GM18520 (cell line): ENCODE results near the gene CCDC154.

Experiments used
- ATAC-seq: cut with Tn5 transposase; IDR thresholded peaks from one replicate; pipeline ENCODE4 v1.9.1; 2021; ENCODE audit not compliant: unreplicated experiment

CCDC154 gene

DNA sequence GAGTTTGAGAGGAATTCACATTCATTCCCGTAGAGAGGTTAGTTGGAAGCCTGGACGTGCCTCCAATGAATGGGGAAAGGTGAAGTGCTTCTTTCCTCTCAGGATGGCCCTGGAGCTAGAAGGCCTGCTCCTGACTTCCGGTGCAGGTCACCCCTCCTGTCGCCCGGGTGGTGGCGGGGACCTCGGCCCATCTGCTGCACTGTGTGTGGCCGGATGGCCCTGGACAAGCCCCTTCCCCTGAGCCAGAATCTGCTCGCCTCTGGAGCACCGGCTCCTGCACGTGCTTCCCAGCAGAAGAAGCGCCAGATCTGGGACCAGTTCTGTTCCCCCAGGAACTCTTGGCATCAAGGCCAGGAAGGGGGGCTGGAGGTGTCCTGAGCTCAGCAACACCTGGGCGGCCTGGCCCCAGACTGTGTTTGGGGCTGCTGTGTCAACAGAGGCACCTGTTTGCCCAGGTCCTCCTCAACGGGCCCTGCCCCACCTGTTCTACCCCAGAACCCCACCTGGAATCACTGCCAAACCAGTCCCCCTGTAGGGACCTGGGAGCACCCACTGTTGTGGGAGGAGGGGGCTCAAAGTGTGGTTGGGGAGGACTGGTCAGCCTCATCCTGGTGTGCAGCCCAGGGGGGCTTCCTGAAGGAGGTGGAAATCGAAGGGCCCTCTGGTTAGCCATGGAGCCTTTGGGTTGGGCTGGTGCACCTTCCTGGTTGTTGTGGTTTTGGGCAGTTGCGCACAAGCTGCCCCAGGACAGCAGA is 18.6 kb downstream of the CCDC154 start:
- no peak for ATAC-seq

DNA sequence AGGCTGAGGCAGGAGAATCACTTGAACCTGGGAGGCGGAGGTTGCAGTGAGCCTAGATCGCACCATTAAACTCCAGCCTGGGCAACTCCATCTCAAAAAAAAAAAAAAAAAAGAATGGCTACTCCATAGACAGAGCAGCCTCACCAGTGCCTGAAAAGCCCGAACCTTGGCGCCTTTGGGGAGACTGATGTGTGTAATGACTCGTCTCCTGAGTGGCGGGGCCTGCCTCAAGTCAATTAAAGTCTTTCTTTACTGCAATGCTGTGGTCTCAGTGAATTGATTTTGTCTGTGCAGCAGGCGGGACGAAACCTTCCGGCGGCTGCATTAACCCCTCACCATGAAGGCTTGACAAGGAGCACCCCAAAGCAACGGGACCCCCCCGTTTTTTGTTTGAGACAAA is 20.3 kb downstream of the CCDC154 start:
- no peak for ATAC-seq

DNA sequence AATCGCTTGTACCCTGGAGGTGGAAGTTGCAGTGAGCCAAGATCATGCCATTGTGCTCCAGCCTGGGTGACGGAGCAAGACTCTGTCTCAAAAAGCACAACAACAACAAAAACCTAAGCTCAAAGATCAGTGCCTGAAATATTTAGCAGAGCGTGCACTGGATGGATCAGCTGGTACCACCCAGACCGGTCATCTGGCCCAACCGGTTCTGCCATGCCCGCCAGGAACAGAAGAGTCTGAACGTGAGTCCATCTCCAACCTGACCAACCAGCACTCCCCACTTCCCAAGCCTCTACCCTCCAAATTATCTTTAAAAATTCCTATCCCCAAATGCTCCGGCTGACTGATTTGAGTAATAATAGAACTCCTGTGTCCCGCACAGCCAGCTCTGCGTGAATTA is 22.3 kb downstream of the CCDC154 start:
- ATAC-seq, result no peak

DNA sequence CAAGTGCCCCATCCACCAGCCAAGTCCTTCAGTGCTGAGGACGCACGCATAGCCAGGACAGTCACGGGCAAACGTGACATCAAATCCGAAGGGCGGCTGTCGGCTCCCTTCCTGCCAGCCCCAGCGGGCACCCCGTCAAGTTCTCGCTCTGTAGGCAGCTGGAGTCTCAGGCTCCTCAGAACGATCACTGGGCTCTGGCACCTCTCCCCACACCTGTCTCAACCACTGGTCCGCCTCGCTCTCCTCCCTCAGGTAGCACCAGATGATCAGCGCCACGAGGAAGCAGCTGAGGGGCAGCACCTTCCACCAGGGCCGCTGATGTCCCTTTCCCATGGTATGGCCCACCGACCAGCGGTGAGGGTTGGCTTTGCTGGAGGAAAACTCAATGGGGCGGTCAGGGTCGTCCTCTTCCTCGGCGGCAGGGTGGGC is 24.2 kb downstream of the CCDC154 start:
- ATAC-seq, result no peak

DNA sequence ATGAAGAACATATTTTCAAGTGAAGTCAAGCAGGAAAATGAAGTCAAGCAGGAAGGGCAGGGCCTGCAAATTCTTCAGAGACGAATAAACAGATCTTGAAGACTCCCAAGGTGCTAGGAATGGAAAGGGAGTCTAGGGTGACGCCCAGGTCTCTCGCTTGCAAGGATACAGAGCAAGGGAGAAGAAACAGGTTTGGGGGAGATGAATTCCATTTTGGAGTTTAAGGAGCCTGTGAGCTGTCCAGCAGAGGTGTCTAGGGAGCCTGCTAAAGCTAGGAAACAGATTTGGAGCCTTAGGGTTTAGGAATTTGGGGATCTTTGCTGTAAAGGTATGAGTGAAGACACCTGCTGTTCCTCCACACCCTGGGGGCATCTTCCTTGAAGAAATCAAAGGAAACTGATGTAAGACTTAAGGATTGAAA is 27.8 kb downstream of the CCDC154 start:
- ATAC-seq, result no peak

DNA sequence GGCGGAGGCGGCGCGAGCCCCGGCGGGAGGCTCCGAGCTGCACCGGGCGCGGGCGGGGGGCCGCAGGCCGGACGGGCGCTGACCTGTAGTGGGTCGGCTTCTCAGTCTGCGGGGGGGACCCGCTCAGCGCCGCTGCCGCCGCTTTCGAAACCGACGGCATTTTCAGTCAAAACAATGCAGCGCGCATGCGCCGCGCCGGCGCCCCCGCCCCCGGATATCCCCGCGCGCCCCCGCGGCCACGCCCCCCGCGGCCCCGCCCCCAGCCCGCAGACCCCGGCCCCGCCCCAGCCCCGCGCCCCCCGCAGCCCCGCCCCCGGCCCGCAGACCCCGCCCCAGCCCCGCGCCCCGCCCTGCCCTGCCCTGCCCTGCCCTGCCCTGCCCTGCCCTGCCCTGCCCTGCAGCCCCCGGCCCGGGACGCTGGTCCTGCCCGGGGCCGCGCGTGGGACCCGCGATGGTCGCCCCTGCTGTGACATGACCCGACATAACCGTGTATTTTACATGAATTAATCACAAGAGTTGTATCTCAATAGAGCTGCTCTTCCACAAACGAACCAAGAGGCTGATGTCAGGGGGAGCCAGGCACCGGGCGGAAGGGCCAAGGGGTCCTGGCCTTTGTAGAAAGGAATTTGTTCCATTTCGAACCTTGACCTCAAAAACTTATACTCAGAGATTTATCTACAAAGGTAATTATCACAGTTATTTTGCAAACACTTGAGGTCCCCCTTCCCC is 29.7 kb downstream of the CCDC154 start, which contains the start of gene UNKL:
Gene UNKL, minus strand, starts transcription at position 173 of the 729 bp plus-strand sequence. Its CDS starts 13 bp downstream, at position 160.
- peak; percentile 61 for ATAC-seq

DNA sequence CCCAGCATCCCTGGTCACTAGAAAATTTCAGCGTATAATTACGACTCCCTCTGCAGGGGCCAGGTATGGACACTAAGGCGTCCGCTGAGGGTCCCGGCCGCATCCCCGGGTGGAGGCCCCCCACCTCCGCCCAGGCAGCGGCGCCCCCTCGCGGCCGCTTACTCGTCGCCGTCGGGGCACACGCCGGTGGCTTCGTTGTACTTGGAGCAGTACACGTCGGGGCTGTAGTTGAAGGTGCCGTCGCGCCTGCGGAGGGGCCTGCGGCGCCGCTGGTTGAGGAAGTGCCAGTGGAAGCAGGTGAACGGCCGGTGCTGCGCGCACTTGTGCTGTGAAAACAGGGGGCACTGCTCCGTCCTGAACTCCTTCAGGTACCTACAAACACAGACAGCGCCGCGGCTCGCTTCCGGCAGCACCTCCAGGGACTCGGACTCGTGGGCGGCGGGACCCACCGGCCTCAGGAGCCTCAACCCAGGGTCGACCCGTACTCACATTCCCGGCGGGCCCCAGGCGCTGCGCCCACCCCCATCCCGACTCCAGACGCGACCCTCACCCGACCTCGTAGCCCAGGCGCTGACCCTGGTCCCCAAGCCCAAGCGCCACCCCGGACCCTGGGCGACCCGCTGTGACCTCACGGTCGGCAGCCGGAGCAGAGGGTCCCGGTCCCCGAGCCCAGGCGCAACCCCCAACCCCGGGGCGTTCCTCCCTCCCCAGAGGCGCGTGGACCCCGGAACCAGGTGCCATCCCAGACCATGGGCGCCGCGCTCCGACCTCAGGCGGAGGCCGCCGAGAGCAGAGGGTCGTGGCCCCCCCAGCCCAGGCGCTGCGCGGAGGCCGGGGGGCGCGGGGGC is 30.4 kb downstream of the CCDC154 start:
- ATAC-seq, result peak; percentile 4

DNA sequence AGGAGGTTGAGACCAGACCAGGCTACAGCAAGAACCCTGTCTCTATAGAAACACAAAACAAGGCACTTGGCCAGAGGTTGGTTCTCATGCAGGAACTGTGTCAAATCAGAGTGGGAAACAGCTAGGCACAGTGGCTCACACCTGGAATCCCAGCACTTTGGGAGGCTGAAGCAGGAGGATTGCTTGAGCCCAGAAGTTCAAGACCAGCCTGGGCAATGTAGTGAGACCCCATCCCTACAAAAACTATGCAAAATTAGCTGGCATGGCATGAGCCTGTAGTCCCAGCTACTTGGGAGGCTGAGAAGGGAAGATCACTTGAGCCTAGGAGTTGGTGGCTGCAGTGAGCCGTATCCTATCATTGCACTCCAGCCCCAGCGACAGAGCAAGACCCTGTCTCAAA is 31.5 kb downstream of the CCDC154 start:
- no peak for ATAC-seq

DNA sequence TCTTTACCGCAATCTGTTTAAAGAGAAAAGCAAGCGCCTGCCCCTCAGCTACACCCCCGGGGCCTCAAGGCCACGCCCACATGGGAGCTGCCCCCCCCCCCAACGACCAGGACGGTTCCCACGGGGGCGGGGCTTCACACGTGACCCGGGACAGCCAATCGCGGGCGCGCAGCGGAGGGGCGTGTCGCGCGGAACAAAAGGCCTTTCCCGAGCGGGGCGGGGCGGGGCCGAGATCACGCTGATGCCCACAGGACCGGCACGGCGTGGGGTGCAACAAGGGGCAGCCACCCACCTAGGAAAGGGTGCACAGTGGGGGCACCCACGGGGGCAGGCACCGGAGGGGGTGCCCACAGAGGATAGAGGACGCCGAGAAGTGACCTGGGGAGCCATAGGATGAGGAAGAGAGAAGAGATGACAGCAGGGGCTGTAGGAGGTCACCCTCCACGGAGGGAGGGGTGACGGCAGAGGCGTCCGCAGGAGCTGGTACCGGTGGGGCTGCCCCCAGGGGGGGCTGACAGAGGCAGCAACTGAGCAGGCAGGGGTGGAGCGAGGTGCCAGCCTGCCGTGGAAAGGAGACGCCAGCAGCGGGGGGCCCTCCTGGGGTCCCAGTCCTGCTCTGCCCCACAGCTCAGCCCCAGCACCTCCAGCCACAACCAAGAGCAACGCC is 36.1 kb downstream of the CCDC154 start:
- peak; percentile 54 for ATAC-seq

DNA sequence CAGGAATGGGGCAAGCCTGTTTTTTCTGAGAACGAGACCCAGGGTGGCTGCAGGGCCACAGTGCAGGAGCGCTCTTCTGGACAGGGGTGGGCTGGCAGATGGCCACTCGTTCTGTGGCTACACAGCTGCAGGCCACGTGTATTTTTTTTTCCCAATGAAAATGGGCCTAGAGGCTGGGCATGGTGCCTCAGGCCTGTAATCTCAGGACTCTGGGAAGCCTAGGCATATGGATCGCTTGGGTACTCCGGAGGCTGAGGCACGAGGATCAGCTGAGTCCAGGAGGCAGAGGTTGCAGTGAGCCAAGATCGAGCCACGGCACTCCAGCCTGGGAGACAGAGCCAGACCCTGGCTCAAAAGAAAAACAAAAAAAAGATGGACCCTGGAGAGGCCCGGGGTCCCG is 36.6 kb downstream of the CCDC154 start:
- ATAC-seq, result no peak

DNA sequence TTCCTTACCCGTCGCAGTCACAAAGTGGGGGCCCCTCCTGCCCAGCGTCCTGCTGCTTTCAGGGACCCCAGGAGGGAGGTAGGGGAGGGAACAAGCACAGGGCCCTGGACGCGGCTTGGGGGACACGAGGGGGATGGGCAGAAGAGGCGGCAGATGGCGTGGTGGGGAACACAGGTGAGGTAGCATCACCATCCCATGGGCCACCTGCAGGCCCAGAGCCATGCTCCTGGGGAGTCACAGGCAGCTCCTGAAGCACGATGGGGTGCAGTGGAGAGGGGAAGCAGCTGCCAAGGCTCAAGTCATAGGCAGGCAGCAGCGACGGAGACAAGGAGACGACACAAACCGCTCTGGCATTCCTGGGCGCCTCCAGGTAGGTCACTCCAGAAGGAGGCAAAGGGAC is 40.6 kb downstream of the CCDC154 start:
- no peak for ATAC-seq

DNA sequence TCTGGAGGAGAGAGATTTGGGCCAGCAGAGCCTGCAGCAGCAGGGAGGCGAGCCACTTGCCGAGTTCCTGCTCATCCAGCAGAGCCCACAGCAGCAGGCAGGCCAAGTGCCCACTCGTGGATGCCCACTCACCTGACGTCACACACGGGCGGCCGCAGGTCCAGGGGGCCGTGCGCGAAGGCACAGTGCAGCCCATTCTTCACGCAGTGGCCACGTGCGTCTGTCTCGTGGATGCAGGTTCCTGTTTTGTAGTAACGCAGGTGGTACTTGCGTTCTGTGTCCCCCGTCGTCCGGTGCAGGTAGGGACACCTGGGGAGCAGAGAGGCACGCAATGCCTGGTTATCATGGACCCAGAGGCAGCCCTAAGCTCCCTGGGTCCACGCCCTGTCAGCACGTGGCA is 41.3 kb downstream of the CCDC154 start:
- no peak for ATAC-seq

DNA sequence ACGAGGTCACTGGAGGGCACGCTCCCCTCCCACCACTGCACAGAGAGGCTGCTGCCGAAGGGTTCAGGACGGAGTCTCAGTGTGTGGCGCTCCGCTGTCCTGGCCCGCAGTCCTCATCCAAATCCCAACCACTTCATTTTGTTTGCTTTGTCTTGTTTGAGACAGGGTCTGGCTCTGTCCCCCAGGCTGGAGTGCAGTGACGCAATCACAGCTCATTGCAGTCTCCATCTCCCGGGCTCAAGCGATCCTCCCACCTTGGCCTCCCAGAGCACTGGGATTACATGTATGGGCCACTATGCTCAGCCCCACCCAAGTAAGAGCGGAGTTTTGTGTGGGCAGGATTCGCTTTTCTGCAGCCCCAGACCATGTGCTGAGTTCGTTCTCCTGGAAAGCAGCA is 42.6 kb downstream of the CCDC154 start:
- no peak for ATAC-seq

DNA sequence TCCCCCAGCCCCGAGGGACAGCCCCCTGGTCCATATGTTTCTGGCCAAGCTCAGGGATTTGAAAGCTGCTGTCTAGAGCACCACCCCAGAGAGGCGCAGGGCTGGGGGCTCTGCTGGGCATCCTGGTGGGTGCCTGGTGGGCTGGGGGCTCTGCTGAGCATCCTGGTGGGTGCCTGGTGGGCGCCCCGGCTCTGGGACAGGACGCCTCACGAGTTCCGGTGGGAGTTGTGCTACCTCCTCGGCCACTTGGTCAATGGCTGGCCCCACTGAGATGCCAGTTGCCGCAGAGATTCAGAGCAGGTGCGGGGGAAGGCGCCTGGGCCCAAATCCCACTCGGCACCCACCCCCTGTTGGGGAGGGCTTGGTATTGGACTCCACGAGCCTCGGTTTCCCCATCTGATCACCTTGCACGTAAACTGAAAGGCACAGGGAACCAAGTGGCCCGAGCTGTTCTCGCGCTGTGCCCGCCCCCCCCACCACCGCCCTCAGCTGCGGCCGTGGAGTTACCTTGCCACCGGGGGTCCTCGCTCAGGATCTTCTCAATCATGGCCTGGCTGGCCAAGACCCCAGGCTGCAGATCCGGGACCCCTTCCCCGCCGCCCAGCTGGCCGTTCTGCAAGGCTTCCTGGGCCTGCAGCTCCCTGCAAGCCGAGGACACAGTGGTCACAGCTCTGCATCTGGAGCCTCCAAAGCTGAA is 43.1 kb downstream of the CCDC154 start:
- no peak for ATAC-seq

DNA sequence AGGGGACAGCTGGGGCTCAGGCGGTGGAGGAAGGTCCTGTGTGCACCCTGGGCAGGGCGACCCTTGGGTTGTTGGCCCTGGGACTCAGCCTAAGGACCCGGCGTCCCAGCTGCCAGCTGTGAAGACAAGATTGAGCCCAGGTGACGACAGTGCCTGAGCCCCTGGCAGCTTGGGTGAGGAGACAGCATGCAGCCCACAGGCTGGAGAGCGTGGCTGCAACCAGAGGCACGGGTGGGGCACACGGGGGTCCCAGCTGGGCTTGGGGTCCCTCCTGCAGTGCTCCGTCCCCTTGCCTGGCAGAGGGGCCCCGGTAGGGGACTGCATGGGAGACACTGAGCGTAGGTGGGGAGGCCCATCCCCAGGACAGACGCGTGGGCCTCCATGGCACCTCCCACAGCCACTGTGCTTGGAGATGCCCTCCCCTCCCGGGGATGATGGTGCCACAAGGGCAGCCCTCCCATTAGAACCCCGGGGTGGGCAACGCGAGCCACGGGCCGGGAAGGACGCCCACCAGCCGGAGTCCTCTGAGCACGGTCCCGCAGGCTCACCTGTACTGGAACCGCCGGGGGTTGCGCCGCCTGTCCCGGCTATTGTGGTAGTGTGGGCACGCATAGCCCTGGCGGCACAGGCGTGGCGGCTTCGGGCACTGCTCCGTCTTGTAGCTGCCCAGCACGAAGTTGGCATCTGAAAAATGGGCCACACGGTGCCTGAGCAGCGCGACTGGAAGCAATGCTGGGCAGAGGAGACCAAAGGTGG is 45.4 kb downstream of the CCDC154 start:
- ATAC-seq, result no peak

DNA sequence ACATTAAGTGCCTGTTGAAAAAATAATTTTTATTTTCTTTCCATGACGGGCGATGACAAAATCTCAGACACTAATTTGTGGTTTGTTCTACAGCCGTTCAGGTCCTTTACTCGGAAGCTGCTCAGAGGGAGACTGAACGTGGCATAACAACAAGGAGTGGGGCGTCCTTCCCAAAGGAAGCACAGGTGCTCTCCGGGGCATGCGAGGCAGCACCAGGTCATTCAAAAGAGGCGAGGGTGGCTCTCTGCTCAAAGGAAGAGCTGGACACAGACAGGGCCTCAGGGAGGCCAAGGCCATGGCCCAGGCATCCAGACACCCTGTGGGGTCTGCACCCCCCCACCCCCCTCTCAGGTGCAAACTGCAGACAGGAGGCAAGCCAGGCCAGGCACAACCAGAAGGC is 46.0 kb downstream of the CCDC154 start:
- no peak for ATAC-seq

DNA sequence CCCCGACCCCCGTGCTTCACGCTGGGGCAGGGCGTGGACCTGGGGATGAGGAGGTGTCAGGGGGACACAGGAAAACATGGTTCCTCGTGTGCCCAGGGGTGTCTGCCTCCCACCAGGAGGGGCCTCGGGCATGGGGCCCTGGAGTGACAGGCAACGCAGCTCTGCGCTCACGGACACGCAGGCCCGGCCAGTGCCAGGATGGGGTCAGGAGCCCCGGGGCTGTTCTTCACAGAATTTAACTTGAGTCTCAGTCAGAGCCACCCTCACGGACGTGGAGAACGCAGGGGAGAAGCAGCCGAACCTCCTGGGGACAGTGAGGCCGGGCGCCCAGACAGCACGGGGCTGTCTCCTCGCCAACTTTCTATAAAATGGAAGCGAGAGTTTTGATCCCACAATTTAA is 46.6 kb downstream of the CCDC154 start:
- ATAC-seq, result no peak

DNA sequence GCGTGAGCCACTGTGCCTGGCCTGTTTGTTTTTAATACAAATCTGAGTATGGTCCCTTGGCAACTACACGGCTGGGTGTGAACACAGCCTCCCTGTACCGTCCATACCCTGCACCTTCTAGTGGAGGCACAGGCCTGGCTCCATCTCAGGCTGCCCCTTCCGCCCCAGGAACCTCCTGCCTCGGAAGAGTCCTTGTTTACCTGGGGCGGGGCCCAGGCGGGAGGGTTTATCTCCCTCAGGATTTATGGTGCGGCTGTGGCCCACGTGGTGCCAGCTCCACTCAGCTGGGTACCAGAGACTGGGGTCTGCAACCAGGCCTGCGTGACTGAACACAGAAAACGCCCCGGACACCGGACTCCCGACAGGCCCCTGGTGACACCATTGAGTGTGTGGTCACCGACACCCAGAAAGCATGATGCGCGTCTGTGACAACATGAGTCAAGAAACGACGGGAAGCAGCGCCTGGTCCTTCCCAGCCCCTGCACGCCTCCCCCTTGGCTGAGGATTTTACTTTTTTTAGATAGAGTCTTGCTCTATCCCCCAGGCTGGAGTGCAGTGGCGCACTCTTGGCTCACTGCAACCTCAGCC is 48.8 kb downstream of the CCDC154 start:
- no peak for ATAC-seq

DNA sequence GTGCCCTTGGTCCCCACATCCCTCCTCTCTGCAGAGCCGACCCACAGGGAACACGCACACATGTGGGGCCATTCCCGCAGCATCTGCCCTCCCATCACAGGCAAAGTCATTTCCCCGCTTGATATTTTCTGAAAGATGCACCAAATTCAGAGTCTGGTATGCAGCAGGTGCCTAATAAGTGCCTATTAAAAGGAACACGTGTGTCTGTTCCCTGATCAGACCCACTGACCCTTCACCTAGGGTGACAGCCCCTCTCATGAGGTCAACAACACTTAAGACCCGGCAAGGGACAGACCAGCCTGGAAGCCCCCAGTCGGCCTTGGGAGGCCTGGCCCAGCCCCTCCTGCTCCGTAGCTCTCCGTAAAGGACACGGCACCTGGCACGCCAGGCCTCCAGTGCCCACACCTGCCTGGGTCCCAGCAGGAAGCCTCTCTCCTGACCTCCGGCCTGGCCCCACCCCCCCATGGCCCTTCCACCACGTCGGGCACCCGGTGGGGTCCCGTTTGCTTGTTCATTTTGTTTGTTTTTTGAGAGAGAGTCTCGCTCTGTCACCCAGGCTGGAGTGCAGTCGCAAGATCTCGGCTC is 49.9 kb downstream of the CCDC154 start:
- no peak for ATAC-seq
